ENCODE data around the gene EFEMP2. TPM values are rescaled to one million over a fixed set of nuclear protein-coding genes. Genes with fewer than 3 reads are reported as not detected.

The EFEMP2 gene
- total and polyA plus RNA-seq, 8 donors, result 21.0 to 37.9 (median 28.9) TPM

DNA sequence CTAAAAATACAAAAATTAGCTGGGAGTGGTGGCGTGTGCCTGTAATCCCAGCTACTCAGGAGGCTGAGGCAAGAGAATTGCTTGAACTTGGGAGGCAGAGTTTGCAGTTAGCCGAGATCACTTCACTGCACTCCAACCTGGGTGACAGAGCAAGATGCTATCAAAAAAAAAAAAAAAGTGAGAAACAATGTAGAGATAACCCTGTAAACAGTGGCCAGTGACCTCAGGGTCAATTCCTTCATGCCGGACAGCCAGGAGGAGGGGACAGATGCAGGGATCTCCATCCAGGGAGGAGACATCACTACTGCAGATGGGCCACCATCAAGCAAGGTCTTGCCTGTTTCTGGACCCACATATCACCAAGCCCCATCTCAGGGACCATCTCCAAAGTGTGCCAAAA, 24.9 kb downstream of the EFEMP2 start:
- H3K36me3 ChIP-seq, result peaks cover 9 to 26% (median 23%) of the 10 kb centered on the region in 4 donors

DNA sequence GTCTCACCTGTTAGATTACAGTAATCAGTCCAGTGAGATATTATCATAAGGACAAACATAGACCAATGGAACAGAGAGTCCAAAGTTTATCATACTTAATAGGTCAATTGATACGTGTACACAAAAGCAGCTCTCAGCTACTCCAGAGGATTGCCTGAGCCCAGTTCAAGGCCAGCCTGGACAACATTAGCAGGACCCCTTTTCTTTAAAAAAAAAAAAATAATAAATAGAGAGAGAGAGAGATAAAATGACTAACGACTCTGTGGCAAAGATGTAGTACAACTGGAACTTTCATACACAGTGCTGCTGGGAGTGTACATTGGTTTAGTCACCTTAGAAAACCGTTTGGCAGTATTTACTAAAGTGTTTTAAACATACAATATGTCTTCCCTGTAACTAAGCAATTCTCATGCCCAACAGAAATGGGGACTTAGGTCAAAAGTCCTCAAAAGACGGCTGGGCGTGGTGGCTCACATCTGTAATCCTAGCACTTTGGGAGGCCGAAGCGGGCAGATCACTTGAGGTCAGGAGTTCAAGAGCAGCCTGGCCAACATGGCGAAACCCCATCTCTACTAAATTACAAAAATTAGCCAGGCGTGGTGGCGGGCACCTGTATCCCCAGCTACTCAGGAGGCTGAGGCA, 28.2 kb downstream of the EFEMP2 start:
- no peaks in the 10 kb centered on the region for H3K27me3 ChIP-seq
- H3K27ac ChIP-seq, result peak overlapping the region in 2 of 5 donors; percentile 13 to 49
- intact Hi-C loops (cut with DNase I; ENCODE audit: low total_unique reads), result no loop called here
- peak in 1 of 2 donors; percentile 61 for DNase-seq
- 48 to 74% (median 61%) methylated on average over 10 of the region's 10 CpGs for WGBS, 5 donors
- TF ChIP-seq, protein P1, sequence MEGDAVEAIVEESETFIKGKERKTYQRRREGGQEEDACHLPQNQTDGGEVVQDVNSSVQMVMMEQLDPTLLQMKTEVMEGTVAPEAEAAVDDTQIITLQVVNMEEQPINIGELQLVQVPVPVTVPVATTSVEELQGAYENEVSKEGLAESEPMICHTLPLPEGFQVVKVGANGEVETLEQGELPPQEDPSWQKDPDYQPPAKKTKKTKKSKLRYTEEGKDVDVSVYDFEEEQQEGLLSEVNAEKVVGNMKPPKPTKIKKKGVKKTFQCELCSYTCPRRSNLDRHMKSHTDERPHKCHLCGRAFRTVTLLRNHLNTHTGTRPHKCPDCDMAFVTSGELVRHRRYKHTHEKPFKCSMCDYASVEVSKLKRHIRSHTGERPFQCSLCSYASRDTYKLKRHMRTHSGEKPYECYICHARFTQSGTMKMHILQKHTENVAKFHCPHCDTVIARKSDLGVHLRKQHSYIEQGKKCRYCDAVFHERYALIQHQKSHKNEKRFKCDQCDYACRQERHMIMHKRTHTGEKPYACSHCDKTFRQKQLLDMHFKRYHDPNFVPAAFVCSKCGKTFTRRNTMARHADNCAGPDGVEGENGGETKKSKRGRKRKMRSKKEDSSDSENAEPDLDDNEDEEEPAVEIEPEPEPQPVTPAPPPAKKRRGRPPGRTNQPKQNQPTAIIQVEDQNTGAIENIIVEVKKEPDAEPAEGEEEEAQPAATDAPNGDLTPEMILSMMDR (IDR thresholded peaks at IDR 0.05), result no peak
- no peak for TF ChIP-seq POLR2A (IDR thresholded peaks at IDR 0.05)
- no peak for TF ChIP-seq EP300 (IDR thresholded peaks at IDR 0.05)
- no peak for TF ChIP-seq POLR2AphosphoS5 (IDR thresholded peaks at IDR 0.05)
- H3K36me3 ChIP-seq, result no peaks in the 10 kb centered on the region
- no peaks in the 10 kb centered on the region for H3K9me3 ChIP-seq
- H3K4me1 ChIP-seq, result peaks cover 8 to 12% (median 10%) of the 10 kb centered on the region in 4 donors
- no peak overlapping the region for H3K4me3 ChIP-seq

More for the DNA sequence above, 24.9 kb downstream of the EFEMP2 start:
- peaks cover 0 to 7% (median 0%) of the 10 kb centered on the region in 4 donors for H3K9me3 ChIP-seq
- H3K4me1 ChIP-seq, result peaks cover 8 to 24% (median 16%) of the 10 kb centered on the region in 4 donors
- no peak for DNase-seq
- WGBS, 5 donors, result 65 to 80% (median 75%) methylated on average over 3 of the region's 3 CpGs
- no peak overlapping the region for H3K4me3 ChIP-seq
- TF ChIP-seq POLR2AphosphoS5 (IDR thresholded peaks at IDR 0.05), result no peak
- no peak for TF ChIP-seq EP300 (IDR thresholded peaks at IDR 0.05)
- intact Hi-C loops (cut with DNase I; ENCODE audit: low total_unique reads), result no loop called here
- no peak overlapping the region for H3K27ac ChIP-seq
- no peaks in the 10 kb centered on the region for H3K27me3 ChIP-seq

DNA sequence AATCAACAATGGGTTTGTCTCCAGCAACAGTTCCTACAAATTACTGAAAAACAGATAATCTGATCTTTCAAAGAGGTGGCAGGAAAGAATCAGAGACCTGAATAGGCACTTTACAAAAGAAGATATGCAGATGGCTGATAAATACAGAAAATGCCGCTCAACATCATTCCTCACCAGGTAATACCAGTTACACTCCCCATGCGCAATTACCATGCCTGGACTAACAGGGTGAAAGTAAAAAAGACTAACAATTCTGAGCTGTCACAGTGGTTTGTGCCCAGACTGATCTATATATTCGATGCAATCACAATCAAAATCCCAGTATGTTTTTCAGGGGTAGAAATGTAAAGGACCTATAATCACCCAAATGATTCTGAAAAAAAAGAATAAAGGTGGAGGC, 28.8 kb downstream of the EFEMP2 start:
- Histone ChIP-seq H3K4me1 (peaks cover 6 to 12% (median 8%) of the 10 kb centered on the region in 4 donors), H3K27me3 (no peaks in the 10 kb centered on the region), H3K36me3 (no peaks in the 10 kb centered on the region), H3K9me3 (no peaks in the 10 kb centered on the region), H3K4me3 (no peak overlapping the region), H3K27ac (peak overlapping the region in 2 of 5 donors; percentile 13 to 49)
- DNase-seq, result peak in 1 of 2 donors; percentile 30
- WGBS, 5 donors, result 36 to 67% (median 49%) methylated on average over 3 of the region's 3 CpGs
- intact Hi-C loops (cut with DNase I; ENCODE audit: low total_unique reads), result no loop called here
- no peak for TF ChIP-seq POLR2AphosphoS5 (IDR thresholded peaks at IDR 0.05)
- TF ChIP-seq EP300 (IDR thresholded peaks at IDR 0.05), result no peak
- TF ChIP-seq, protein P1 (IDR thresholded peaks at IDR 0.05), result no peak
- TF ChIP-seq POLR2A (IDR thresholded peaks at IDR 0.05), result no peak

DNA sequence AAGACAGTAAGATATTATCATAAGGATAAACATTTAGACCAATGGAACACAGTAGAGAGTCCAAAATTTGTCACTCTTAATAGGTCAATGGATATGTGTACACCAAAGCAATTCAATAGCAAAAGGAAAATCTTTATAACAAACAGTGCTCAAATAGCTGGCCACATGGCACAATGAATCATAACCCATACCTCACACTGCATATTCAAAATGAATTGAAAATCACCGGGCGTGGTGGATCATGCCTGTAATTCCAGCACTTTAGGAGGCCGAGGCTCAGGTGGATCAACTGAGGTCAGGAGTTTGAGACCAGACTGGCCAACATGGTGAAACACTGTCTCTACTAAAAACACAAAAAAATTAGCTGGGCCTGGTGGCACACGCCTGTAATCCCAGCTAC, 30.5 kb downstream of the EFEMP2 start:
- no peak overlapping the region for H3K27ac ChIP-seq
- no peaks in the 10 kb centered on the region for H3K36me3 ChIP-seq
- H3K27me3 ChIP-seq, result no peaks in the 10 kb centered on the region
- H3K9me3 ChIP-seq, result no peaks in the 10 kb centered on the region
- WGBS, 5 donors, result 68 to 89% (median 81%) methylated on average over 3 to 4 of the region's 4 CpGs
- no peak for DNase-seq
- intact Hi-C loops (cut with DNase I; ENCODE audit: low total_unique reads), result no loop called here
- H3K4me3 ChIP-seq, result no peak overlapping the region
- H3K4me1 ChIP-seq, result peaks cover 6 to 12% (median 8%) of the 10 kb centered on the region in 4 donors
- TF ChIP-seq POLR2AphosphoS5 (IDR thresholded peaks at IDR 0.05), result no peak
- TF ChIP-seq, protein P1 (IDR thresholded peaks at IDR 0.05), result no peak
- TF ChIP-seq EP300 (IDR thresholded peaks at IDR 0.05), result no peak
- no peak for TF ChIP-seq POLR2A (IDR thresholded peaks at IDR 0.05)

DNA sequence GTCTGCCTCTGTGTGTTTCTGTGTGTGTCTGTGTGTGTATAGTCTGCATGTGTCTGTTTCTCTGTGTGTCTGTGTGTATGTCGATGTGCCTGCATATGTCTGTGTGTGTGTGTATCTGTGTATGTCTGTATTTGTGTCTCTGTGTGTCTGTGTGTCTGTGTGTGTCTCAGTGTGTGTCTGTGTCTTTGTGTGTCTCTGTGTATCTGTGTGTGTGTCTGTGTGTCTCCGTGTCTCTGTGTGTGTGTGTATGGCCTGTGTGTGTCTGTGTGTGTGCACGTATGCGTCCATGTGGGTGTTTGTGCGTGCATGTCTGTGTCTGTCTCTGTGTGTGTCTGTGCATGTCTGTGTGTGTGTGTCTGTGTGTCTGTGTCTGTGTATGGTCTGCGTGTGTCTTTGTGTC, 38.4 kb downstream of the EFEMP2 start:
- DNase-seq, result no peak
- Histone ChIP-seq H3K4me1 (peaks cover 16 to 20% (median 19%) of the 10 kb centered on the region in 4 donors), H3K27me3 (no peaks in the 10 kb centered on the region), H3K36me3 (no peaks in the 10 kb centered on the region), H3K9me3 (no peaks in the 10 kb centered on the region), H3K27ac (peak overlapping the region in 1 of 5 donors; percentile 76), H3K4me3 (peak overlapping the region; percentile 62 to 73 (median 64))
- TF ChIP-seq POLR2A (IDR thresholded peaks at IDR 0.05) (no peak), POLR2AphosphoS5 (IDR thresholded peaks at IDR 0.05) (no peak), EP300 (IDR thresholded peaks at IDR 0.05) (no peak)
- TF ChIP-seq, protein P1 (IDR thresholded peaks at IDR 0.05), result no peak
- intact Hi-C loops (cut with DNase I; ENCODE audit: low total_unique reads), result no loop called here
- 40 to 71% (median 54%) methylated on average over 6 of the region's 6 CpGs for WGBS, 5 donors

Data from stomach (tissue), 9 donors.